ENCODE measurements around the gene DOCK2.

Gene DOCK2

GRCh38 chr5:169814045-169814444 lies 177.0 kb downstream of the DOCK2 start:
- TF ChIP-seq REST (IDR thresholded peaks at IDR 0.05; ENCODE audit: insufficient read depth in 1 of 2, low read depth in 2 of 2, low read length in 2 of 2) = no peak

DNA sequence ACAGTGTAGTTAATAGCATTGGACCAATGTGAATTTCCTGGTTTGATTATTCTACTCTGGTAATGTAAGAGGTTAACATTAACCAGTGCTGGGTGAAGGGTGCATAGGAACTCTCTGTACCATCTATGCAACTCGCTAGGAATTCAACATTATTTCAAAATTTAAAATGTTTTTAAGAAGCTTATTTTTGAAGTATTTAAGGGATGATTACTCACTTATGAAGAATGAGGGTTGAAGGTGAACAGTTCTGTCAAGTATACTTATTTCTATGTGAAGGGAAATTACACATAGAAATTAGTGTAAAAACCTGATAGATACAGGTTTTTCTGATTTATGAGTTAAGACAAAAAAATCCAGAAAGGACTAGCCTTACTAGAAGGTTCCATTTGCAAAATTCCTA lies 177.4 kb downstream of the DOCK2 start:
- no peak for TF ChIP-seq SIN3A (IDR thresholded peaks at IDR 0.05; ENCODE audit: borderline replicate concordance, insufficient read depth, low read length)
- no peak for TF ChIP-seq TAF1 (IDR thresholded peaks at IDR 0.05; ENCODE audit: borderline replicate concordance, insufficient read depth, low read length)
- no peak for TF ChIP-seq FOXP2 (optimal IDR thresholded peaks at IDR 0.05; ENCODE audit: borderline replicate concordance, extremely low read depth, extremely low read length, insufficient read depth)
- TF ChIP-seq POLR2AphosphoS5 (IDR thresholded peaks at IDR 0.05; ENCODE audit: low read depth, low read length) = no peak
- no peak for TF ChIP-seq REST (IDR thresholded peaks at IDR 0.05; ENCODE audit: insufficient read depth in 1 of 2, low read depth in 2 of 2, low read length in 2 of 2)

- no peak for TF ChIP-seq TAF1 (IDR thresholded peaks at IDR 0.05; ENCODE audit: borderline replicate concordance, insufficient read depth, low read length)
- no peak for TF ChIP-seq SIN3A (IDR thresholded peaks at IDR 0.05; ENCODE audit: borderline replicate concordance, insufficient read depth, low read length)
- TF ChIP-seq FOXP2 (optimal IDR thresholded peaks at IDR 0.05; ENCODE audit: borderline replicate concordance, extremely low read depth, extremely low read length, insufficient read depth) = no peak
- no peak for TF ChIP-seq POLR2AphosphoS5 (IDR thresholded peaks at IDR 0.05; ENCODE audit: low read depth, low read length)
These were observed 180.0 kb downstream of the DOCK2 start for GRCh38 chr5:169817031-169817430.

DNA sequence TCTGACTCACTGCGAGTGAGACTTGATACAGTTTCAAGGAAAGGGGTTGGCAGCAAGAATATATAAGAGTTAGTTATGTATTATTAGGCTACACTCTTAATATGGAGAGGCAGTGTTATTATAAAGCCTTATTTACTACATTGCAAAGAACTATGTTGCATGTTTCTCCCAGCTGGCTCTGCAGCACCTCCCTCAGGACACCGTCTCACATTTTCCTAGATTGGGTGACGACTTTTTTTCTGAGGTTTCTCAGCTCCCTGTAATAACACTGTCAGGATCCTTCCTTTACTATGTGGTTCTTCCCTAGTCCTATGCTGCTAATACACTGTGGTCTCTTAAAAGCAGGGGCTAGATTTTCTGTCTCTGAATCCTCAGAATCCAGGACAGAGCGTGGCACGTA lies 189.5 kb downstream of the DOCK2 start:
- TF ChIP-seq FOXP2 (optimal IDR thresholded peaks at IDR 0.05; ENCODE audit: borderline replicate concordance, extremely low read depth, extremely low read length, insufficient read depth) = no peak
- TF ChIP-seq POLR2AphosphoS5 (IDR thresholded peaks at IDR 0.05; ENCODE audit: low read depth, low read length) = no peak
- no peak for TF ChIP-seq REST (IDR thresholded peaks at IDR 0.05; ENCODE audit: insufficient read depth in 1 of 2, low read depth in 2 of 2, low read length in 2 of 2)
- TF ChIP-seq TAF1 (IDR thresholded peaks at IDR 0.05; ENCODE audit: borderline replicate concordance, insufficient read depth, low read length) = no peak
- no peak for TF ChIP-seq SIN3A (IDR thresholded peaks at IDR 0.05; ENCODE audit: borderline replicate concordance, insufficient read depth, low read length)

DNA sequence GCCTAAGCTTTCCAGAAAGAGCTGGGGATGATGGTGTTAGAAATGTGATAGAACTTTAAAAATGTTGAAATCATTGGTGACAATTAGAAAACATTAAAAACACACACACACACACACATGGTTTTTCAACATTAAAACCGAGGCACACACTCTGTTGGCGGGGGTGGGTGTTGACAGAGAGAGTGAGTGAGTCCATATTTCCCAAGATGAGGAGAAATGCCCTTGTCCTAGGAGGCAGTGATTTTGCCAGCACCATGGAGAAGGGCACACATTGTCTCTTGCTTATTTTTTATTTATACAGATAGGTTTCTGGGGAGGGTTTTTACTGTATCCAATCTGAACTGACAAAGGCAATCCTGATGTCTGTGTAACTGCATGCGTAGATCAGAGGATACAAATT lies 190.7 kb downstream of the DOCK2 start:
- no peak for TF ChIP-seq TAF1 (IDR thresholded peaks at IDR 0.05; ENCODE audit: borderline replicate concordance, insufficient read depth, low read length)
- TF ChIP-seq REST (IDR thresholded peaks at IDR 0.05; ENCODE audit: insufficient read depth in 1 of 2, low read depth in 2 of 2, low read length in 2 of 2) = peak; percentile 64 to 88
